HepG2 (cell line): ENCODE results near the gene NEDD1.

Experiments
- ARNTL ChIP-seq: sonication (generic); formaldehyde crosslinking; IDR thresholded peaks from 2 replicates; pipeline ENCODE4 v1.4.0; 2020; ENCODE audit warnings: mild to moderate bottlenecking, missing genetic modification reagents
- ETV6 ChIP-seq: sonication (generic); formaldehyde crosslinking; conservative IDR thresholded peaks from 2 replicates; pipeline ENCODE4 v1.4.0; 2020; ENCODE audit warnings: missing genetic modification reagents
- EZH2 ChIP-seq: conservative IDR thresholded peaks from 2 replicates; pipeline ENCODE4 v1.6.1; 2012; ENCODE audit warnings: mild to moderate bottlenecking, low read depth, low read length, moderate library complexity
- MTA3 ChIP-seq: sonication (generic); formaldehyde crosslinking; IDR thresholded peaks from 2 replicates; pipeline ENCODE4 v1.4.0; 2020; ENCODE audit warnings: missing genetic modification reagents
- POLR2A ChIP-seq, 2 experiments: IDR thresholded peaks; 2 replicates each; pipeline ENCODE4 v1.6.1; 2011; ENCODE audit warnings: low read depth in 2 of 2, low read length in 2 of 2, mild to moderate bottlenecking in 1 of 2, moderate library complexity in 1 of 2; ENCODE audit not compliant: insufficient read depth in 1 of 2
- ZBTB7A ChIP-seq: sonication (generic); formaldehyde crosslinking; IDR thresholded peaks from 2 replicates; pipeline ENCODE4 v1.8.0; 2022; ENCODE audit warnings: mild to moderate bottlenecking, missing genetic modification reagents
- TF ChIP-seq, protein P1 (sequence below): sonication (generic); formaldehyde crosslinking; IDR thresholded peaks from 2 replicates; pipeline ENCODE4 v1.4.0; 2020; ENCODE audit warnings: missing genetic modification reagents

DNA sequence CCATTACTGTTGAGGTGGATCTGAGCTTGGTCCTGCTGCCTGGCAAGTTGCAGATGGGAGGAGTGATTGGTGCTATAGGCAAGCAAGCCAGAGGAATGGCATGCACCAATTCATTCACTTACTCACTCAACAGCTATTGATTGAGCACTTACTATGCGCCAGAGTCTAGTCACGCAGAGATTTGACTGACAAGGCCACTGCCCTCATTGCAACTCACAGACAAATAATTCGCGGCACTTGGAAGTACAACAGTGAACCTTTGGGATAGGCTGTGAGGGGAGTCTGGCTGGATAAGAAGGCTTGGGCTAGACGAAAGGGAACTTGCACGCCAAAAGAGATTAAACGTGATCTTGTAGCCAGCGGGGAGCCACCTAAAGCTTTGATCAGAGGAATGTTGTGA lies 96.2 kb downstream of the NEDD1 start:
- TF ChIP-seq ETV6 (CRISPR knock-in tag) (no peak), ARNTL (CRISPR knock-in tag) (no peak), MTA3 (CRISPR knock-in tag) (no peak), POLR2A (IDR thresholded peaks at IDR 0.05; ENCODE audit: insufficient read depth in 1 of 2, low read depth in 2 of 2, low read length in 2 of 2) (no peak), ZBTB7A (CRISPR knock-in tag) (no peak), EZH2 (no peak)
- TF ChIP-seq, protein P1, sequence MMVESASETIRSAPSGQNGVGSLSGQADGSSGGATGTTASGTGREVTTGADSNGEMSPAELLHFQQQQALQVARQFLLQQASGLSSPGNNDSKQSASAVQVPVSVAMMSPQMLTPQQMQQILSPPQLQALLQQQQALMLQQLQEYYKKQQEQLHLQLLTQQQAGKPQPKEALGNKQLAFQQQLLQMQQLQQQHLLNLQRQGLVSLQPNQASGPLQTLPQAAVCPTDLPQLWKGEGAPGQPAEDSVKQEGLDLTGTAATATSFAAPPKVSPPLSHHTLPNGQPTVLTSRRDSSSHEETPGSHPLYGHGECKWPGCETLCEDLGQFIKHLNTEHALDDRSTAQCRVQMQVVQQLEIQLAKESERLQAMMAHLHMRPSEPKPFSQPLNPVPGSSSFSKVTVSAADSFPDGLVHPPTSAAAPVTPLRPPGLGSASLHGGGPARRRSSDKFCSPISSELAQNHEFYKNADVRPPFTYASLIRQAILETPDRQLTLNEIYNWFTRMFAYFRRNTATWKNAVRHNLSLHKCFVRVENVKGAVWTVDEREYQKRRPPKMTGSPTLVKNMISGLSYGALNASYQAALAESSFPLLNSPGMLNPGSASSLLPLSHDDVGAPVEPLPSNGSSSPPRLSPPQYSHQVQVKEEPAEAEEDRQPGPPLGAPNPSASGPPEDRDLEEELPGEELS (CRISPR knock-in tag) = no peak
